SH-SY5Y (cell line): ENCODE measurements around the gene EDC3.

Source experiments
- GATA2 ChIP-seq: IDR thresholded peaks from 2 replicates; pipeline ENCODE4 v1.6.1; 2011; ENCODE audit warnings: mild to moderate bottlenecking, low read depth, low read length
- GATA3 ChIP-seq: IDR thresholded peaks from 2 replicates; pipeline ENCODE4 v1.6.1; 2011; ENCODE audit warnings: low read depth, mild to moderate bottlenecking, low read length, moderate library complexity

GRCh38 chr15:74610302-74610951, 85.4 kb downstream of the EDC3 start:
- peak; percentile 83 for TF ChIP-seq GATA2
- no peak for TF ChIP-seq GATA3
